GM12878 (cell line): ENCODE data around the gene KCNK7. TPM values are rescaled to one million over a fixed set of nuclear protein-coding genes. Genes with fewer than 3 reads are reported as not detected.

Experiments used
- ATAC-seq: fragments of 200-7000 bp; cut with Tn5 transposase; 3 replicates; pipeline ENCODE4 v1.9.1; 2020; ENCODE audit warnings: mild to moderate bottlenecking, moderate library complexity
- BruUV-seq: library from RNA; stranded (reverse); fragments of 400-500 nt; replicated peaks from 2 replicates; lab custom pipeline; 2021; lab: Mats Ljungman, UMichigan
- CTCF ChIA-PET: fragments of 300-600 bp; sonication (Branson Sonifier 250); formaldehyde crosslinking; extraction: SDS; loops from one replicate; lab custom pipeline; 2021; ENCODE audit warnings: inconsistent platforms; lab: Yijun Ruan, JAX
- POLR2A ChIA-PET: fragments of 350-600 bp; formaldehyde crosslinking; extraction: SDS; loops from one replicate; lab custom pipeline; 2021; ENCODE audit warnings: inconsistent platforms; lab: Charles Lee
- RAD21 ChIA-PET: fragments of 300-600 bp; sonication (Branson Sonifier 250); formaldehyde crosslinking; loops from one replicate; lab custom pipeline; 2023; ENCODE audit warnings: antibody characterized with exemption; ENCODE audit not compliant: unreplicated experiment; lab: Charles Lee
- SMC1A ChIA-PET: fragments of 300-600 bp; sonication (Branson Sonifier 250); formaldehyde crosslinking; loops from one replicate; lab custom pipeline; 2023; ENCODE audit not compliant: unreplicated experiment, uncharacterized antibody; lab: Charles Lee
- DNase-seq: peaks from one replicate; pipeline ENCODE4 v3.0.0-alpha.2; 2011; ENCODE audit warnings: low read depth, low spot score
- FAIRE-seq: peaks from 3 replicates; lab custom pipeline; 2011; peaks lifted over from hg19 to GRCh38; lab: Jason Lieb, UNC
- H2AFZ ChIP-seq: 2 replicates; pipeline ENCODE4 v1.6.0; 2011; ENCODE audit warnings: low read depth, low read length, control low read depth; ENCODE audit not compliant: control insufficient read depth
- H3K27ac ChIP-seq: 2 replicates; pipeline ENCODE4 v1.5.1; 2011; ENCODE audit warnings: control low read depth; ENCODE audit not compliant: control insufficient read depth, insufficient read depth
- H3K27me3 ChIP-seq, 2 experiments: replicated peaks in 1 of 2; 2 replicates each; pipeline versions ENCODE4 v1.6.0 to v1.6.1; 2011; ENCODE audit warnings: low read length in 1 of 2; ENCODE audit not compliant: control insufficient read depth in 2 of 2, insufficient read depth in 2 of 2
- H3K36me3 ChIP-seq, 2 experiments: 2 replicates each; pipeline ENCODE4 v1.5.1; 2011; ENCODE audit warnings: low read length in 1 of 2; ENCODE audit not compliant: control insufficient read depth in 2 of 2, insufficient read depth in 2 of 2
- H3K4me1 ChIP-seq: 2 replicates; pipeline ENCODE4 v1.6.1; 2011; ENCODE audit warnings: mild to moderate bottlenecking, low read length, moderate library complexity, mixed read lengths; ENCODE audit not compliant: control insufficient read depth, insufficient read depth
- H3K4me2 ChIP-seq: 2 replicates; pipeline ENCODE4 v1.6.0; 2011; ENCODE audit warnings: control low read depth; ENCODE audit not compliant: control insufficient read depth, insufficient read depth
- H3K4me3 ChIP-seq: fragments of 200-600 bp; sonication (generic); 2 replicates; pipeline ENCODE4 v1.5.1; 2016
- H3K79me2 ChIP-seq: 2 replicates; pipeline ENCODE4 v1.6.0; 2011; ENCODE audit warnings: low read length; ENCODE audit not compliant: control insufficient read depth, insufficient read depth
- H3K9ac ChIP-seq: 2 replicates; pipeline ENCODE4 v1.8.0; 2011; ENCODE audit warnings: low read length, control low read depth, mixed read lengths; ENCODE audit not compliant: control insufficient read depth, insufficient read depth
- H3K9me3 ChIP-seq: replicated peaks from 3 replicates; pipeline ENCODE4 v1.5.1; 2011; ENCODE audit warnings: mild to moderate bottlenecking, low read length; ENCODE audit not compliant: control insufficient read depth, insufficient read depth
- H4K20me1 ChIP-seq: 2 replicates; pipeline ENCODE4 v1.6.0; 2011; ENCODE audit not compliant: control insufficient read depth, insufficient read depth
- ATF7 ChIP-seq: fragments of 450-650 bp; IDR thresholded peaks from 2 replicates; pipeline ENCODE4 v1.6.1; 2016; ENCODE audit warnings: low read depth, mild to moderate bottlenecking
- BCL11A ChIP-seq: IDR thresholded peaks from 2 replicates; pipeline ENCODE4 v1.6.1; 2011; ENCODE audit warnings: low read depth, low read length
- FOS ChIP-seq: IDR thresholded peaks from 3 replicates; pipeline ENCODE4 v1.6.1; 2011; ENCODE audit warnings: borderline replicate concordance; ENCODE audit not compliant: insufficient read length; ENCODE audit errors: extremely low read depth
- GABPA ChIP-seq: IDR thresholded peaks from 2 replicates; pipeline ENCODE4 v1.6.1; 2014; ENCODE audit warnings: antibody characterized with exemption, low read depth, mild to moderate bottlenecking, inconsistent platforms
- MTA2 ChIP-seq: fragments of 450-650 bp; IDR thresholded peaks from 2 replicates; pipeline ENCODE4 v1.6.1; 2016; ENCODE audit warnings: low read depth, mild to moderate bottlenecking, moderate library complexity
- PML ChIP-seq: IDR thresholded peaks from 2 replicates; pipeline ENCODE4 v1.6.1; 2012; ENCODE audit warnings: low read length, inconsistent platforms
- RBBP5 ChIP-seq: fragments of 200-600 bp; sonication (generic); conservative IDR thresholded peaks from 2 replicates; pipeline ENCODE4 v1.6.1; 2016
- RFX5 ChIP-seq: IDR thresholded peaks from 2 replicates; pipeline ENCODE4 v1.6.1; 2011; ENCODE audit warnings: low read depth, low read length, improper control_type of control experiment
- SPI1 ChIP-seq: IDR thresholded peaks from 2 replicates; pipeline ENCODE4 v1.6.1; 2011; ENCODE audit warnings: low read depth, mild to moderate bottlenecking, low read length, moderate library complexity, borderline replicate concordance; ENCODE audit not compliant: insufficient read depth
- TCF3 ChIP-seq: IDR thresholded peaks from 2 replicates; pipeline ENCODE4 v1.6.1; 2012; ENCODE audit warnings: low read depth, mild to moderate bottlenecking, low read length, borderline replicate concordance; ENCODE audit not compliant: insufficient read depth
- TCF7 ChIP-seq: IDR thresholded peaks from 2 replicates; pipeline ENCODE4 v1.6.1; 2014; ENCODE audit warnings: antibody characterized with exemption, borderline replicate concordance
- WRNIP1 ChIP-seq: IDR thresholded peaks from 2 replicates; pipeline ENCODE4 v1.6.1; 2011; ENCODE audit warnings: low read depth, low read length, improper control_type of control experiment, borderline replicate concordance
- ZNF384 ChIP-seq: IDR thresholded peaks from 2 replicates; pipeline ENCODE4 v1.6.1; 2012; ENCODE audit warnings: low read depth, mild to moderate bottlenecking, low read length, improper control_type of control experiment, borderline replicate concordance
- ZNF622 ChIP-seq: fragments of 450-650 bp; IDR thresholded peaks from 2 replicates; pipeline ENCODE4 v1.6.1; 2017; ENCODE audit warnings: mild to moderate bottlenecking, inconsistent platforms
- WGBS: methylation state at CpG from one replicate; pipeline ENCODE4 v1.1.6; 2016; ENCODE audit warnings: low lambda C conversion rate; ENCODE audit not compliant: insufficient replicate concordance, insufficient coverage; ENCODE audit errors: missing lambda C conversion rate; 5-methylcytosine and 5-hydroxymethylcytosine counted together
- in situ Hi-C: fragments of 300-500 bp; cut with MboI; formaldehyde crosslinking; loops from 9 replicates; pipeline ENCODE4 v1.14.3; 2018; ENCODE audit warnings: mixed read lengths
- intact Hi-C: fragments of 100-400 bp; cut with micrococcal nuclease; formaldehyde crosslinking; loops from one replicate; pipeline ENCODE4 v1.14.2; 2022; ENCODE audit not compliant: unreplicated experiment
- polyA plus RNA-seq, 11 experiments: library from polyadenylated mRNA; depleted of rRNA in 4 of 11; unstranded in 6 of 11; stranded (reverse) in 5 of 11; fragments of >200 nt; fragmentation: Nextera tagmentation in 4 of 11; fragmentation: Illumina TruSeq in 1 of 11; extraction: Ambion mirVana in 4 of 11; extraction: Trizol in 1 of 11; gene quantifications; 1 replicate in 1 of 11; 2 replicates in 10 of 11; pipeline versions ENCODE4 v1.2.1 to v1.2.3, GENCODE V29; 2011 to 2016; ENCODE audit warnings: inconsistent platforms in 2 of 11, missing spikeins in 2 of 11, low read depth in 1 of 11
- total RNA-seq, 4 experiments: library from RNA; depleted of rRNA in 3 of 4; stranded (reverse); fragments of >200 nt in 3 of 4; fragmentation: Illumina TruSeq in 1 of 4; extraction: Trizol in 1 of 4; gene quantifications; 2 replicates each; pipeline versions ENCODE4 v1.2.1 to v1.2.3, GENCODE V29; 2013 to 2021
- TF ChIP-seq, protein P1 (sequence below): fragments of 450-650 bp; IDR thresholded peaks from 2 replicates; pipeline ENCODE4 v1.6.1; 2018; ENCODE audit warnings: mild to moderate bottlenecking, low read depth, moderate library complexity; ENCODE audit not compliant: partially characterized antibody
- TF ChIP-seq, protein P2 (sequence below): fragments of 450-650 bp; IDR thresholded peaks from 2 replicates; pipeline ENCODE4 v1.6.1; 2017; ENCODE audit warnings: low read depth, mild to moderate bottlenecking, moderate library complexity
- TF ChIP-seq, protein P3 (sequence below): fragments of 450-650 bp; IDR thresholded peaks from 2 replicates; pipeline ENCODE4 v1.6.1; 2017; ENCODE audit warnings: mild to moderate bottlenecking, moderate library complexity

KCNK7 gene
- total and polyA plus RNA-seq, 10 of the 15 experiments (the other 5 are each of a cell fraction or from before 2014, with no cell fraction given): 0.11 to 0.54 (median 0.23) TPM; not detected in 7

DNA sequence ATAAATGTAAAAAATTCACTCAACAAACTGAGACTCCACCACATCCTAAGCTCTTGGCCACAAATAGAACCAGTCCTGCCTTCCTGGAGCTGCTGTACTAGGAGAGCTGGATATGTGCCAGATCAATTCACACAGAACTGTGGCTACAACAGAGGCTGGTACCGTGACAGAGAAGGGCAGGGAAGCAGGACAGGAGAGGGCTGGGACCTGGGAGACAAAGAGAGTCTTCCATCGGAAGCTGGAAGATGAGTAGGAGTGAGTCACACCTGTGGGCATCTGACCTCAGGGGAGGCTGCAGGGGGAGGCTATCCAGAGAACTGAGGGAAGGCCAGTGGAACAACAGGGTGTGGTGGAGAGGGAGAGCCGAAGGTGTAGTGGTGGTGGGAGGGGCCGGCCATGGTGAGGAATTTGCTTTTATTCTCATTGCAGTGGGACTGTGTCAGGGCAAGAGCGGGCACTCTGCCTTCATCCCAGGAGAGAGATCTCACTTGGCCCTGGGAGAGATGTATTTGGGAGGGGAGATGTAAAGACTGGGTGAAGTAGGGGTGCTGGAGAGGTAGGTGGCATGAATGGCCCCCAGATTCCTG, 35.6 kb downstream of the KCNK7 start:
- Histone ChIP-seq H3K4me2 (no peak overlapping the region), H3K36me3 (no peaks in the 10 kb centered on the region), H3K27me3 (no peaks in the 10 kb centered on the region; a peak in 2 of 4 replicates), H3K4me1 (no peaks in the 10 kb centered on the region), H3K27ac (no peak overlapping the region), H3K9me3 (no peaks in the 10 kb centered on the region), H2AFZ (no peak overlapping the region), H3K79me2 (no peaks in the 10 kb centered on the region), H4K20me1 (no peaks in the 10 kb centered on the region), H3K4me3 (no peak overlapping the region), H3K9ac (no peak overlapping the region)
- FAIRE-seq (no peak), DNase-seq (no peak), ATAC-seq (no peak)
- ChIA-PET CTCF (interaction anchor here (0.7 to 2.0 kb wide), 4 partner anchors 15 to 34 kb away, joined by 3 to 6 read pairs (median 4); no protein-coding TSS in a partner anchor), RAD21 (no interaction called here), POLR2A (interaction anchor here (0.5 to 1.1 kb wide), 4 partner anchors 11 to 47 kb away, joined by 3 to 4 read pairs (median 3); partner anchors contain the start of gene ZNRD2), SMC1A (interaction anchor here (0.7 kb wide), 1 partner anchor 227 kb away, joined by 3 read pairs; the partner anchor contains the start of gene DPF2)
- intact Hi-C loops: no loop called here
- WGBS: 48% methylated on average over 5 of the region's 5 CpGs
- in situ Hi-C loops: no loop called here
- no TSS peak for BruUV-seq
- TF ChIP-seq TCF7: no peak
- no peak for TF ChIP-seq ZNF384
- no peak for TF ChIP-seq MTA2
- TF ChIP-seq SPI1: no peak
- no peak for TF ChIP-seq ZNF622
- TF ChIP-seq RFX5: no peak
- no peak for TF ChIP-seq FOS
- no peak for TF ChIP-seq ATF7
- no peak for TF ChIP-seq PML
- TF ChIP-seq GABPA: no peak
- TF ChIP-seq WRNIP1: no peak
- TF ChIP-seq, protein P1, sequence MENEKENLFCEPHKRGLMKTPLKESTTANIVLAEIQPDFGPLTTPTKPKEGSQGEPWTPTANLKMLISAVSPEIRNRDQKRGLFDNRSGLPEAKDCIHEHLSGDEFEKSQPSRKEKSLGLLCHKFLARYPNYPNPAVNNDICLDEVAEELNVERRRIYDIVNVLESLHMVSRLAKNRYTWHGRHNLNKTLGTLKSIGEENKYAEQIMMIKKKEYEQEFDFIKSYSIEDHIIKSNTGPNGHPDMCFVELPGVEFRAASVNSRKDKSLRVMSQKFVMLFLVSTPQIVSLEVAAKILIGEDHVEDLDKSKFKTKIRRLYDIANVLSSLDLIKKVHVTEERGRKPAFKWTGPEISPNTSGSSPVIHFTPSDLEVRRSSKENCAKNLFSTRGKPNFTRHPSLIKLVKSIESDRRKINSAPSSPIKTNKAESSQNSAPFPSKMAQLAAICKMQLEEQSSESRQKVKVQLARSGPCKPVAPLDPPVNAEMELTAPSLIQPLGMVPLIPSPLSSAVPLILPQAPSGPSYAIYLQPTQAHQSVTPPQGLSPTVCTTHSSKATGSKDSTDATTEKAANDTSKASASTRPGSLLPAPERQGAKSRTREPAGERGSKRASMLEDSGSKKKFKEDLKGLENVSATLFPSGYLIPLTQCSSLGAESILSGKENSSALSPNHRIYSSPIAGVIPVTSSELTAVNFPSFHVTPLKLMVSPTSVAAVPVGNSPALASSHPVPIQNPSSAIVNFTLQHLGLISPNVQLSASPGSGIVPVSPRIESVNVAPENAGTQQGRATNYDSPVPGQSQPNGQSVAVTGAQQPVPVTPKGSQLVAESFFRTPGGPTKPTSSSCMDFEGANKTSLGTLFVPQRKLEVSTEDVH: no peak
- TF ChIP-seq BCL11A: no peak
- TF ChIP-seq, protein P2, sequence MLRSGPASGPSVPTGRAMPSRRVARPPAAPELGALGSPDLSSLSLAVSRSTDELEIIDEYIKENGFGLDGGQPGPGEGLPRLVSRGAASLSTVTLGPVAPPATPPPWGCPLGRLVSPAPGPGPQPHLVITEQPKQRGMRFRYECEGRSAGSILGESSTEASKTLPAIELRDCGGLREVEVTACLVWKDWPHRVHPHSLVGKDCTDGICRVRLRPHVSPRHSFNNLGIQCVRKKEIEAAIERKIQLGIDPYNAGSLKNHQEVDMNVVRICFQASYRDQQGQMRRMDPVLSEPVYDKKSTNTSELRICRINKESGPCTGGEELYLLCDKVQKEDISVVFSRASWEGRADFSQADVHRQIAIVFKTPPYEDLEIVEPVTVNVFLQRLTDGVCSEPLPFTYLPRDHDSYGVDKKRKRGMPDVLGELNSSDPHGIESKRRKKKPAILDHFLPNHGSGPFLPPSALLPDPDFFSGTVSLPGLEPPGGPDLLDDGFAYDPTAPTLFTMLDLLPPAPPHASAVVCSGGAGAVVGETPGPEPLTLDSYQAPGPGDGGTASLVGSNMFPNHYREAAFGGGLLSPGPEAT: no peak
- no peak for TF ChIP-seq RBBP5
- TF ChIP-seq TCF3: no peak
- TF ChIP-seq, protein P3, sequence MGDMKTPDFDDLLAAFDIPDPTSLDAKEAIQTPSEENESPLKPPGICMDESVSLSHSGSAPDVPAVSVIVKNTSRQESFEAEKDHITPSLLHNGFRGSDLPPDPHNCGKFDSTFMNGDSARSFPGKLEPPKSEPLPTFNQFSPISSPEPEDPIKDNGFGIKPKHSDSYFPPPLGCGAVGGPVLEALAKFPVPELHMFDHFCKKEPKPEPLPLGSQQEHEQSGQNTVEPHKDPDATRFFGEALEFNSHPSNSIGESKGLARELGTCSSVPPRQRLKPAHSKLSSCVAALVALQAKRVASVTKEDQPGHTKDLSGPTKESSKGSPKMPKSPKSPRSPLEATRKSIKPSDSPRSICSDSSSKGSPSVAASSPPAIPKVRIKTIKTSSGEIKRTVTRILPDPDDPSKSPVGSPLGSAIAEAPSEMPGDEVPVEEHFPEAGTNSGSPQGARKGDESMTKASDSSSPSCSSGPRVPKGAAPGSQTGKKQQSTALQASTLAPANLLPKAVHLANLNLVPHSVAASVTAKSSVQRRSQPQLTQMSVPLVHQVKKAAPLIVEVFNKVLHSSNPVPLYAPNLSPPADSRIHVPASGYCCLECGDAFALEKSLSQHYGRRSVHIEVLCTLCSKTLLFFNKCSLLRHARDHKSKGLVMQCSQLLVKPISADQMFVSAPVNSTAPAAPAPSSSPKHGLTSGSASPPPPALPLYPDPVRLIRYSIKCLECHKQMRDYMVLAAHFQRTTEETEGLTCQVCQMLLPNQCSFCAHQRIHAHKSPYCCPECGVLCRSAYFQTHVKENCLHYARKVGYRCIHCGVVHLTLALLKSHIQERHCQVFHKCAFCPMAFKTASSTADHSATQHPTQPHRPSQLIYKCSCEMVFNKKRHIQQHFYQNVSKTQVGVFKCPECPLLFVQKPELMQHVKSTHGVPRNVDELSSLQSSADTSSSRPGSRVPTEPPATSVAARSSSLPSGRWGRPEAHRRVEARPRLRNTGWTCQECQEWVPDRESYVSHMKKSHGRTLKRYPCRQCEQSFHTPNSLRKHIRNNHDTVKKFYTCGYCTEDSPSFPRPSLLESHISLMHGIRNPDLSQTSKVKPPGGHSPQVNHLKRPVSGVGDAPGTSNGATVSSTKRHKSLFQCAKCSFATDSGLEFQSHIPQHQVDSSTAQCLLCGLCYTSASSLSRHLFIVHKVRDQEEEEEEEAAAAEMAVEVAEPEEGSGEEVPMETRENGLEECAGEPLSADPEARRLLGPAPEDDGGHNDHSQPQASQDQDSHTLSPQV: no peak
